WI38 (cell line): ENCODE results near the gene GRID1.
"Not testable (repeated sequence)": the region's sequence is repeated elsewhere in the genome, so short reads cannot be mapped to it uniquely, and the experiment has no call there.

Source experiments
- H3K4me3 ChIP-seq: 2 replicates; pipeline ENCODE4 v1.5.1; 2011; ENCODE audit warnings: low read depth, mild to moderate bottlenecking, control low read depth, low read length
- TF ChIP-seq, protein P1 (sequence below): IDR thresholded peaks from 2 replicates; pipeline ENCODE4 v1.5.1; 2012; ENCODE audit warnings: low read depth, mild to moderate bottlenecking, control low read depth, low read length

Gene GRID1

DNA sequence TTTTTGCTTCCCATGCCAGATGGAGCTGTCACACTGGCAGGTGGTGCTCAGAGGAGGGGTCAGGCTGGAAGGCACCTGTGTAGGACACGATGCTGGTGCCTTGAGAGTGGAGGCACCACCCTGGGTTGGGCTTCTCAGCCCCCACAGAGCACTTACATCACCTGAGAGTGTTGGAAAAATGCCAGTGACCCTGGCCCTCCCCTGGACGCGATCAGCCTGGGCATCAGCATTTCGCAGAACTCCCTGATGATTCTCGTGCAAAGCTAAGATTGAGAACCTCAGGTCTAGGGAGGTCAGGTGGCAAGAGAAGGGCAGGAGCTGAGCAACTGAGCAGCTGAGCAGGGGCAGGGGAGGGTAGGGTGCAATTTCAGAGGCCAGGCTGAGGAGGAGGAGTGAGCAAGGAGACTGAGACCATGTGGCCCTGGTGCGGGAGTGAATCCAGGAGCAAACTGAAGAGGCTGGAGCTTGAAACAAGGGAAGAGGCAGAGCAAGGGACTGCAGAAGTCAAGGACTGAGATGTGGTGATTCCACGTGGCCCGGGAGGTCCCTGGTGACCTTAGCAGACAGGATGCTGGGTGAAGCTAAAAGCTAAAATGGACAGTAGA is 24.7 kb upstream of the GRID1 start:
- no peak overlapping the region for H3K4me3 ChIP-seq
- TF ChIP-seq, protein P1, sequence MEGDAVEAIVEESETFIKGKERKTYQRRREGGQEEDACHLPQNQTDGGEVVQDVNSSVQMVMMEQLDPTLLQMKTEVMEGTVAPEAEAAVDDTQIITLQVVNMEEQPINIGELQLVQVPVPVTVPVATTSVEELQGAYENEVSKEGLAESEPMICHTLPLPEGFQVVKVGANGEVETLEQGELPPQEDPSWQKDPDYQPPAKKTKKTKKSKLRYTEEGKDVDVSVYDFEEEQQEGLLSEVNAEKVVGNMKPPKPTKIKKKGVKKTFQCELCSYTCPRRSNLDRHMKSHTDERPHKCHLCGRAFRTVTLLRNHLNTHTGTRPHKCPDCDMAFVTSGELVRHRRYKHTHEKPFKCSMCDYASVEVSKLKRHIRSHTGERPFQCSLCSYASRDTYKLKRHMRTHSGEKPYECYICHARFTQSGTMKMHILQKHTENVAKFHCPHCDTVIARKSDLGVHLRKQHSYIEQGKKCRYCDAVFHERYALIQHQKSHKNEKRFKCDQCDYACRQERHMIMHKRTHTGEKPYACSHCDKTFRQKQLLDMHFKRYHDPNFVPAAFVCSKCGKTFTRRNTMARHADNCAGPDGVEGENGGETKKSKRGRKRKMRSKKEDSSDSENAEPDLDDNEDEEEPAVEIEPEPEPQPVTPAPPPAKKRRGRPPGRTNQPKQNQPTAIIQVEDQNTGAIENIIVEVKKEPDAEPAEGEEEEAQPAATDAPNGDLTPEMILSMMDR = no peak

- TF ChIP-seq, protein P1 = no peak
- no peak overlapping the region for H3K4me3 ChIP-seq
Observed at GRCh38 chr10:86390337-86391120, 23.9 kb upstream of the GRID1 start.

DNA sequence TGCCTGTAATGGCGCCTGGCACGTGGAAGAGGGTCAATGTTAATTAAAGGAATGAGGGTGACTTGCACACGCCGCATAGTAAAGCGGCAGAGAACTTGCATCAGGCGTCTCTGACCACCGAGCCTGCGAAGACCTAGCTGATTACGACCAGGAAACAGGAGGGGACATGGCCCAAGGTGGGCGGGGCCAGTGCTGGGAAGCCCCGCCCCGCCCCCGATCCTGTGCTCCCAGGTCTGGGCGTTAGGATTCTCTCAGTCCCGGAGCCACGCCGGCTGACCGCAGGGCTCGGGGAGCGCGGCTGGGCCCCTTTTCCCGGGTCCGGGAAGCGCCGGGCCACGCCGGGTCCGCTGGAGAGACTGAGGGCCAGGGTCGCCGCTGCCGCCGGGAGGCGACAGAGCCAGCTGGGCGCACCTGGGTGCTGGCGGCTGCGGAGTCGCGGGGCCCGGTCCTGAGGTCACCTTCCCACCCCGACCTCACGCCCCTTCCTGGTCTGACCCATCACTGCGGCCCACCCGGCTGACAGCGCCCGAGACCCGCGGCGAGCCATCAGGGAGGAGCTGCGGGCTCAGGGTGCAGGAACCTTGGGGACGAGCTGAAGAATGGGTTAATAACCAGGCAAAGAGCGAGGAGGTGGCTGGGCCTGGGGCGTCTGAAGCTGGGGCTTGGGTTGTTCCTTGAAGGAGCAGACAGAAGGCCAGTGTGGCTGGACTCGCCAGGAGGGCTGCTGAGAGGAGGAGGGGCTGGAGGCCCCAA is 23.0 kb upstream of the GRID1 start:
- TF ChIP-seq, protein P1 = no peak
- peak overlapping the region; percentile 14; the same call in 1 of the 2 replicates for H3K4me3 ChIP-seq

DNA sequence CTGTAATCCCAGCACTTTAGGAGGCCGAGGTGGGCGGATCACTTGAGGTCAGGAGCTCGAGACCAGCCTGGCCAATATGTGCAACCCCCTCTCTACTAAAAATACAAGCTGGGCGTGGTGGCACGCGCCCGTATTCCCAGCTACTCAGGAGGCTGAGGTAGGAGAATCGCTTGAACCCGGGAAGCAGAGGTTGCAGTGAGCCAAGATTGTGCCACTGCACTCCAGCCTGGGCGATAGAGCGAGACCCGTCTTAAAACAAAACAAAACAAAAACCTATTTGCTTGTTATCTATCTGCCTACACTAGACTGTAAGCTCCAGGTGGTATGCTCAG is 22.5 kb upstream of the GRID1 start:
- H3K4me3 ChIP-seq = not testable (repeated sequence)

- TF ChIP-seq, protein P1 = no peak
- no peak overlapping the region for H3K4me3 ChIP-seq
Observed at GRCh38 chr10:86388119-86388704, 21.6 kb upstream of the GRID1 start.

DNA sequence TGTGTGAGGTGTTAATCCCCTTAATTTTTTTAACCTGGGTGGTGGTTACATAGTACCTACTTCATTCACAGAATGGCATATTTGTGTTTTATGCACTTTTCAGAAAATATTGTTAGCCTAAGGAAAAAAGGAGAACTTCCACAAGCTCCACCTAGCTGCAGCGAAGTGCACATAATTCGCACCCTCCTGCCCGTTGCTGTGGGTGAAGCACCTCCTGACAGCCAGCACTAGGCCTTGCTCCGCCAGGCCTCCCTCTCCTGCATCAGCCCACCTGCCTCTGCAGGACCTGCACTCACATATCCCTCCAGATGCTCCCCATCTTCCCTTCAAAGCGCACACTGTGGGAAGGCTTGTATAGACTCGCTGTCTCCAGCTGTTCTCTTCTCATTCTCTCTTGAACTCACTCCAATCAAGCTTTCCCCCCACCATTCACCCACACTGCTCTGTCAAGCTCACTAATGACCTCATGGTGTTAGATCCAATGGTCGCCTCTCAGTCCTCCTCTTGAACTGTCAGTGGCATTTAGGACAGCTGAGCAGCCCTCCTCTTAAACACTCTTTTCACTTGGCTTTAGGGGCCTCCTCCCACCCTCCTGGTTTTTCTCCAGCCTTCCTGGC is 20.7 kb upstream of the GRID1 start:
- TF ChIP-seq, protein P1 = no peak

DNA sequence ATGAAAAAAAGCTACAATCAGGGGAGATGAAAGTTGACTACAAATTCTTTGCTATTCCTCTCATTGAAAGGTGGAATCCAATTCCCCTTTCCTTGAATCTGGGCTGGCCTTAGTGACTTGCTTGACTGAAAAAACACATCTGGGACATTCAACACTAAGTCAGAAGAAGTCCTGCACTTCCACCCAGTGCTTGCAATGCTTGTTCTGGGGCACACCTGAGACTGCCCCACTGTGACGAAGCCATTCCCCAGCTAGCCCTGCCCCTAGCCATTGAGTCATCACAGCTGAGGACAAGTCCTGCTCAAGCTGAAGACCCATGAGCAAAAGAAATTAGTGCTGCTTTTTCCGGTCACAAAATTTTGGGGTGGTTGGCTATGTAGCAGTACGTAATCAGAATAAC is 19.2 kb upstream of the GRID1 start:
- no peak overlapping the region for H3K4me3 ChIP-seq
- TF ChIP-seq, protein P1 = no peak

More for the DNA sequence above, 20.7 kb upstream of the GRID1 start:
- no peak overlapping the region for H3K4me3 ChIP-seq
